Mucosa of descending colon (tissue), 3 donors: Measurements from ENCODE around the gene TPD52L1. TPM values are rescaled to one million over a fixed set of nuclear protein-coding genes. Genes with fewer than 3 reads are reported as not detected.
A peak's percentile ranks its signal among the peaks of the same experiment; 100 is the strongest.

ENCODE experiments used
- ATAC-seq: fragments of 200-7000 bp; cut with Tn5 transposase; one replicate; pipeline ENCODE4 v1.9.1; 2020; ENCODE audit warnings: mild to moderate bottlenecking, moderate library complexity
- DNase-seq, 3 donors: peaks; one replicate each; pipeline ENCODE4 v3.0.0-alpha.2; 2020
- H3K36me3 ChIP-seq: fragments of 200-600 bp; one replicate; pipeline ENCODE4 v1.8.0; 2021; ENCODE audit warnings: low read depth, mild to moderate bottlenecking
- H3K4me1 ChIP-seq: fragments of 200-600 bp; one replicate; pipeline ENCODE4 v1.8.0; 2021; ENCODE audit warnings: low read depth, mild to moderate bottlenecking
- H3K4me3 ChIP-seq: fragments of 200-600 bp; one replicate; pipeline ENCODE4 v1.8.0; 2021; ENCODE audit warnings: mild to moderate bottlenecking
- H3K9me3 ChIP-seq: fragments of 200-600 bp; one replicate; pipeline ENCODE4 v1.8.0; 2021; ENCODE audit warnings: mild to moderate bottlenecking
- CTCF ChIP-seq: fragments of 200-600 bp; IDR thresholded peaks from one replicate; pipeline ENCODE4 v1.8.0; 2022; ENCODE audit warnings: antibody characterized with exemption, mild to moderate bottlenecking
- intact Hi-C, 2 donors: fragments of 100-400 bp; cut with DNase I in 1 of 2; cut with micrococcal nuclease in 1 of 2; formaldehyde crosslinking; loops; one replicate each; pipeline versions ENCODE4 v1.11.0 to v1.11.1; 2022; cut with DNase I, micrococcal nuclease
- total RNA-seq, 3 donors: library from RNA; stranded (reverse); fragmentation: NEBNext Ultra II Directional in 2 of 3; extraction: Animal tissue kit (Norgen Biotek cat#: 25700) in 2 of 3; gene quantifications; one replicate each; pipeline versions ENCODE4 v1.2.1 to v1.2.4, GENCODE V29; 2021 to 2023
- donor health status: DM: no; HTN: no; CAD: no; lungs with moderate emphysema.
- donor health status: DM: no; HTN: no; CAD: no.
- donor health status: DM: no; HTN: yes; CAD: no.

Gene TPD52L1
- total RNA-seq, 3 donors from 2014 or later, result 12.1 to 23.9 (median 22.0) TPM

GRCh38 chr6:125189494-125189893, 35.9 kb downstream of the TPD52L1 start:
- TF ChIP-seq CTCF, result no peak
- no peak for DNase-seq
- H3K4me1 ChIP-seq, result peaks cover 4% of the 10 kb centered on the region
- no peaks in the 10 kb centered on the region for H3K36me3 ChIP-seq
- H3K4me3 ChIP-seq, result no peak overlapping the region
- no peak for ATAC-seq
- intact Hi-C loops, result no loop called here
- H3K9me3 ChIP-seq, result no peaks in the 10 kb centered on the region

GRCh38 chr6:125190667-125191066, 37.1 kb downstream of the TPD52L1 start:
- no peak for DNase-seq
- intact Hi-C loops, result no loop called here
- ATAC-seq, result no peak
- no peaks in the 10 kb centered on the region for H3K9me3 ChIP-seq
- TF ChIP-seq CTCF, result no peak
- peaks cover 4% of the 10 kb centered on the region for H3K4me1 ChIP-seq
- no peak overlapping the region for H3K4me3 ChIP-seq
- H3K36me3 ChIP-seq, result no peaks in the 10 kb centered on the region

- no peak overlapping the region for H3K4me3 ChIP-seq
- ATAC-seq (peak; percentile 95), DNase-seq (peak in 2 of 3 donors; percentile 53 to 79)
- intact Hi-C loops, result no loop called here
- peaks cover 8% of the 10 kb centered on the region for H3K4me1 ChIP-seq
- no peaks in the 10 kb centered on the region for H3K9me3 ChIP-seq
- no peaks in the 10 kb centered on the region for H3K36me3 ChIP-seq
- TF ChIP-seq CTCF, result peak; percentile 79
Observed at GRCh38 chr6:125191916-125192609, 38.5 kb downstream of the TPD52L1 start.

- no peaks in the 10 kb centered on the region for H3K36me3 ChIP-seq
- H3K9me3 ChIP-seq, result no peaks in the 10 kb centered on the region
- peaks cover 13% of the 10 kb centered on the region for H3K4me1 ChIP-seq
- ATAC-seq (no peak), DNase-seq (peak in 1 of 3 donors; percentile 26)
- TF ChIP-seq CTCF, result no peak
- no peak overlapping the region for H3K4me3 ChIP-seq
- intact Hi-C loops, result no loop called here
Observed at GRCh38 chr6:125192610-125192930, 39.0 kb downstream of the TPD52L1 start.

- DNase-seq (peak in 2 of 3 donors; percentile 25 to 27), ATAC-seq (peak; percentile 71)
- Histone ChIP-seq H3K4me3 (no peak overlapping the region), H3K4me1 (peaks cover 19% of the 10 kb centered on the region), H3K9me3 (no peaks in the 10 kb centered on the region), H3K36me3 (no peaks in the 10 kb centered on the region)
- no peak for TF ChIP-seq CTCF
- intact Hi-C loops, result no loop called here
Observed at GRCh38 chr6:125193208-125193607, 39.6 kb downstream of the TPD52L1 start.

GRCh38 chr6:125194941-125195340, 41.4 kb downstream of the TPD52L1 start:
- Histone ChIP-seq H3K9me3 (no peaks in the 10 kb centered on the region), H3K4me3 (no peak overlapping the region), H3K36me3 (no peaks in the 10 kb centered on the region), H3K4me1 (peaks cover 23% of the 10 kb centered on the region)
- ATAC-seq (no peak), DNase-seq (no peak)
- TF ChIP-seq CTCF, result no peak
- intact Hi-C loops, result no loop called here
